Activated CD4-positive, alpha-beta T cell treated with anti-CD3 and anti-CD28 coated beads, Interleukin-2, amount 50 U/mL, for 48 hours (primary cell): ENCODE data around the gene ZDHHC14.
"Not testable (repeated sequence)": the region's sequence is repeated elsewhere in the genome, so short reads cannot be mapped to it uniquely, and the experiment has no call there.

ENCODE experiments used
- DNase-seq, 2 experiments: peaks; one replicate each; pipeline ENCODE4 v3.0.0-alpha.2; 2020

The ZDHHC14 gene

DNA sequence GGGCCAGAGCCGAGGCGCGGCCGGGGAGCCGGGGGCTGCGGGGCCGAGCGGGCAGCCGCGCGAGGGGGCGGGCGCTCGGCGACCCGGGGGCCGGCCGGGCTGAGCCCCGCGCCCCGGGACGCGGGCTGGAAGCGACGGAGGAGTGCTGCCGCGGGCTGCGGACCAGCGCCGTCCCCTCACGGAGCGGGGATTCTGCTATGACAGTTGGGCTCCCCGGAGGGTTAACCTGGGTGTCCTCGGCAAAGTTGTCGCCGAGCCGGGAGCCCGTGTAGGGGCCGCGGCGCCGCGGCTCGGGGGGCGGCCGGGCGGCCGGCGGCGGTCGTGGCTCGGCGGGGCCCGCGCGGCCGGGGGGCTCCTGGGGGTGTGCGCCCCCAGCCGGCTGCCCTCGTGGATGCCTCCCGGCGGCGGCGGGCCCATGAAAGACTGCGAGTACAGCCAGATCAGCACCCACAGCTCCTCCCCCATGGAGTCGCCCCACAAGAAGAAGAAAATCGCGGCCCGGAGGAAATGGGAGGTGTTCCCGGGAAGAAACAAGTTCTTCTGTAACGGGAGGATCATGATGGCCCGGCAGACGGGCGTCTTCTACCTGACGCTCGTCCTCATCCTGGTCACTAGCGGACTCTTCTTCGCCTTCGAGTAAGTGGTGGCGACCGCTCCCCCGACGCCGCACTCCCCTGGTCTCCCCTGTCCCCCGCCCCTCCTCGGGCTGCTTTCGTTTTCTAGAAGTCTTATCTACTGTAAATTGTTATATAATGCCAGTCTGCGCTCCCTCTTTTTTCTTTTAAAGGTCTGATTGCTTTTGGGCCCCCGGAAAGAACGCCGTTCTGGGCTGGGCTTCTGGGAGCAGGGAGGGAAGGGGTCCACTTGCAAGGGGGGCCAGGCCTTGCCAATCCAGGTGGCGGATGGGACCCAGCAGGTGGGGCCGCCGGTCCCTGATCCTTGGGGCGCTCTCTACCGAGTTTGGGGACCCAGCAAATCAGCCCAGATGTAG lies 936 bp downstream of the ZDHHC14 start:
- DNase-seq: peak; percentile 51 to 70

DNA sequence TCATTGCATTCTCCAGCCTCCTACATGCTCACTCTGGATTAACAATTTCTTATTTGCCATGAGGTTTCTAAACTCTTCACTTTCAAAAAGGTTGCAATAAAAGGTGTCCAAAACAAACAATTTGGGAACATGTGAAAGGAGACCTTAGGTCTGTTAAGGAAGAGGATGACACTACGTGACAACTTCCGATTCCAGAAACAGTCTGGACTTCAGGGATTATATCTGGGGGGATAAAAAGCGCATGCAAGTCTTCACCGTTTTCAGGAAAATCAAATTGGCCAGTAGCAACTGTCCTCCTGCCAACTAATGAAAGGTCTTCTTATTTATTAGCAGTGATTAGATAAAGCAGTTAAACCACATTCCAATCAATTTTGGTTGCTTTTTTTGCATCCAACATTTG lies 1.8 kb downstream of the ZDHHC14 start:
- DNase-seq: no peak

DNA sequence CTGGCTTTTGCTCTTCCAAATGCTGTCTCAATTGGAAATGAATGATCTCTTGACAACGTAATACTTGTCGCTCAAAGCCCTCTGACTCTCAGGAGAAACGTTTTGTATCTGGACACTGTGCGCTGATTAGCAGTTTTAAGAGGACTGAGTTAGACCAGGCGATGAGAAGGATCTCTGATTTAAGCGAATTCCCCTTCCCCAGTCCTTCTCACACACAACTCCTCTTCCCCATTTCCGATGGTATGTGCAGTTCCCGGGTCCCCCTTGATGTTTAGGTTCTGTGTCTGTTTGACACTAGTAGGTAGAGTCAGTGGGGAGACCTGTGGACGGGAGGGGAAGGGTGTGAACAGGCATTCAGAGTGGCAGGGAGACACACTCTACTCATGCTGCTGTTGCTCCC lies 2.5 kb downstream of the ZDHHC14 start:
- DNase-seq: no peak

DNA sequence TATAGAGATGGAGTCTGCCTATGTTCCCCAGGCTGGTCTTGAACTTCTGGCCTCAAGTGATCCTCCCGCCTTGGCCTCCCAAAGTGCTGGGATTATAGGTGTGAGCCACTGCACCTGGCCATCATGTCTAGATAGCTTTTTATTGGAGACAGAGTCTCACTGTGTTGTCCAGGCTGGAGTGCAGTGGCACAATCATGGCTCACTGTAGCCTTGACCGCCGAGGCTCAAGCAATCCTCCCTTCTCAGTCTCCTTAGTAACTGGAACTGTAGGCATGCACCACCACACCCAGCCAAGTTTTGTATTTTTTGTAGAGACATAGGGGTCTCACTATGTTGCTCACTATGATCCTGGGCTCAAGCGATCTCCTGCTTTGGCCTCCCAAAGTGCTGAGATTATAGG lies 4.0 kb downstream of the ZDHHC14 start:
- not testable (repeated sequence) for DNase-seq

DNA sequence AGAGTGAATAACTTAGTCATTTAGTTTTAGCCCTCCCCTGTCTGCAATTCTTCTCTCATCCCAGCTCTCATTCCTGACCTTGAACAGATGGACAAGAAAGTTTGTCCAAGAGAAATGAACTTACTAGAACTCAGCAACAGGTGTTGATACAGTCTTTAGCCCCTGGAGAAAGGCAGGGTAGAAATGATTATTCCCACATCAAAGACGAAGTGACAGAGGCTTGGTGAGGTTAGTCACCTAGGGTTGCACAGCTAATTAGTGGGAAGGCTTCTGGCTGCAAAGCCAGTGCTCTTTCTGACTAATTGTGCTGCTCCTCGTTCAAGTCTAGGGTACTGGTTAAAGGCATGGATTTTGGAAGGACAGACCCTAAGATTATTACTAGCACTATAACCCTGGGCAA lies 4.5 kb downstream of the ZDHHC14 start:
- DNase-seq: no peak

DNA sequence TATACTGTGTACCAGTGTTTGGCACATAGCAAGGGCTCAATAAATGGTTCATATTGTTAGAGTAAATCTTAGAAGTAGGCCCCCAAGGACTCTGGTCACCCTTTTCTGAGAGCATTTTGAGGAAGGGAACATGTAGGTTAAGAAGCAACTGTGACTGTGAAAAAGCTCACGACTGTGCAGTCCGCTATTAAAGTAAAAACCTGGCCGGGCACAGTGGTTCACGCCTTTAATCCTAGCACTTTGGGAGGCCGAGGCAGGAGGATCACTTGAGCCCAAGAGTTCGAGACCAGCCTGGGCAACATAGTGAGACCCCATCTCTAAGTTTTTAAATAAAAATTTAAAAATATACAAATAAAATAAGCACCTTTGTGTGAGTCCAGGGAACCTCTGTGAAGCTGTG lies 5.0 kb downstream of the ZDHHC14 start:
- no peak for DNase-seq

DNA sequence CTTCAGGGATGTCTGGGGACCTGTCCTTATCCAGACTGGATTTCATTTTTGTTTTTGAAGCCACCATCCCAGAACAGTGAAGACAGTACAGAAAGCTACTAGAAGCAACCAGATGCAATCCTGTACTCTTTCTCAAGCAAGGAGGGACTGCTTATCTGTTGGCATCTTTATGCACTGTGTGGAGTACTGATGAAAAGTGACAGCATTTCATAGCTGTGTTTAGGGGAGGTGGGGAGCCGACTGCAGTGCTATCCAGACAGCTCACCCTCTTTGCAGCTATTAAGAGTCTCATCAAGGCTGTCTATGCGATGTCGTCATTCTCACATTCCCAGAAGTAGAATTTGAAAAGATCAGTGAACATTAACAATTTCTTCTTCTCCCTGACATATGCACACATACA lies 5.5 kb downstream of the ZDHHC14 start:
- DNase-seq: no peak

DNA sequence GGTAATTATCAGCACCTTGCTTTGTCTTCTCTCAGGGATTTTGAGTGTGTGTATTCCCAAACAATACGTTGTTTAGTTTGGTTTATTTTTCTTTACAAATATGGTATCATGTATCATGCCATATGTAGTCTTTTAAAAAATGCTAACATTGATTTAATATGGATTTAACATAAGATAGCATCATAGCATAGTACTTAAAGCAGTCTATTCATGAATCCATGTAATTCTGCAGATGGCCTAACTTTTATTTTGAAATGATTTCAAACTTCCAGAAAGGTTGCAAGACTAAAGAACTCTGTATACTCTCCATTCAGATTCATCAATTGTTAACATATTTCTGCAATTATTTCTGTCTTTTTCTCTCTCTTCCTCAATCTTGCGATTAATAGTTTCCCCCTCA lies 7.9 kb downstream of the ZDHHC14 start:
- no peak for DNase-seq

DNA sequence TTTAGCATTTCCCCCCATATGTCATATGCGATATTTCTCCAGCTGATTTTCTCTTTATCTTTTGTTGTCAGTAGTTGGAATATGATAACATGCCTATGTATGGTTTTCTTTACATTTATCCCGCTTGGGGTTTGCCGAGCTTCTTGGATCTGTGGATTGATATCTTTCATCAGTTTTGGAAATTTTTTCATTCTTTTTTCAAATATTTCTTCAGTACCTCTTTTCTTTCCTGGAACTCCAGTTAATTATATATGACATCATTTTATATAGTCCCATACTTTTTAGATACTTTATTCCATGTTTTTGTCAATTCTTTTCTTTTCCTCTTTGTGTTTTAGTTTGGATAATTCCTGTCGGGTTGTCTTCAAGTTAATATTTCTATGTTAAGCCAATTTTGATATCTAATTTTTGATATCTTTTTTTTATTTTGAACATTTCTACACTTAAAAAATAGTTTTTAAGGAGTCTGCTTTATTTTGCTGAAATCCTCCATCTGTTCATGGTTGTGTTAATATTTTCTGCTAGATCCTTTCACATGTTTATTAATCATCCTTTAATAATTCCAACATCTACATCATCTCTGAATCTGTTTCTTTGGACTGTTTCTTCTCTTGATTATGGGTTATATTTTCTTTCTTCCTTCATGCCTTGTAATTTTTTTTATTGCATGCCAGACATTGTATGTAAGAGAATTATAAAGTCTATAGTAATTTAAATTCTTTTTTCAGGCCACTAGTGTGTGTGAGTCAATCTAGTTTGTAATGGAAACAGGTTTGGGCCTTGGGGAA lies 9.5 kb downstream of the ZDHHC14 start:
- DNase-seq: no peak

DNA sequence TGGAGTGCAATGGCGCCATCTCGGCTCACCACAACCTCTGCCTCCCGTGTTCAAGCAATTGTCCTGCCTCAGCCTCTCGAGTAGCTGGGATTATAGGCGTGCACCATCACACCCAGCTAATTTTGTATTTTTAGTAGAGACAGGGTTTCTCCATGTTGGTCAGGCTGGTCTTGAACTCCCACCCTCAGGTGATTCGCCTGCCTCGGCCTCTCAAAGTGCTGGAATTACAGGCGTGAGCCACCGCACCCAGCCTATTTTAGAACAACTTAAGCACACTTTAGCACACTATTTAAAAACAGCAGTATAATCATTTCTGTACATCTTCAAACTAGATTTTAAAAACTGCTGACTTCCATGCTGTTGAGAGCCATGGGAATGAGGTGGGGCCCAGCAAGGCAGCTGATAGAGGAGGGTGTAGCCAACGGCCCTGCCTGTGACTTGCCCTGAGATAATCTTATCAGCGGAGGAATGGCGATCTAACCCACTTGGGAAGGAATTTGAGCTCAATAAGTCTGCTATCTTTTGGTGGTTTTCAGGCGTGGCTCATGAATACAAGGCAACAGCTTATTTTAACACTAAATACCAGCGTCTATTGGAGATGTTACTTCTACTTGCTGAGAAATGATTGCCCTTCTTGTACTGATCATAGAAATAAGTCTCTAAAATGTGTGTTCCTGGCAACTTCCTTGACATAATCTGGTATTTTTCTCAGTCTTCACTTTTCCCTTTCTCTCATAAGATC lies 12.1 kb downstream of the ZDHHC14 start:
- no peak for DNase-seq

DNA sequence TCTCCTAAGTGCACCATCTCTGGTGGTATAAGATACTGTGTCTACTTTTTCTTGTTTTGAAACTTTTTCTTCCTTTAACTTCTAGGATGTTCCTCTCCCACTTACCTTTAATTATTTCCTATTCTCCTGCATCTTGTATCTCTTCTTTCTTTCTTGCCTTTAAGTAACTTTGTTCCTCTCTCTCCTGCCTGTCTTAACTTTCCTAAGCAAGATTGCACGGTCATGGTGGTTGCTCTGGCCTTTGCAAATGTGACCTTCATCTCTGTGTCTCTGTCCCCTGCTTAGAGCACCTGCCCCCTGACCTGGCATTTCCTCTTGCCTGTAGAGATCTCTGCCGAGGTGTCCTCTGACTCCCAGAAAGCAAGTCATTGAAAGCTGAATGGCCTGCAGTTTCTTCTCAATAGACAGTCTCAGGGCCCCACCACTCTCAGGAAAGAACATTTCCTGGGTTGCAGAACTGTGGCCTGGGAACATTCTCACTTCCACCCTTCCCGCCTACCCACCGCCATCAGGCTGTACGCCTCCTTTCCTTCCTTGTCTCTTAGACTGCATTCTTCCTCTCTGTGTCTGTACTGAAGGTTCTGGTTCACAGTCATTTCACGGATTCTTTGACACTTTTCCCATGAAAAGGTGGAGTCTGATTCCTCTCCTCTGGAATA lies 12.8 kb downstream of the ZDHHC14 start:
- no peak for DNase-seq

DNA sequence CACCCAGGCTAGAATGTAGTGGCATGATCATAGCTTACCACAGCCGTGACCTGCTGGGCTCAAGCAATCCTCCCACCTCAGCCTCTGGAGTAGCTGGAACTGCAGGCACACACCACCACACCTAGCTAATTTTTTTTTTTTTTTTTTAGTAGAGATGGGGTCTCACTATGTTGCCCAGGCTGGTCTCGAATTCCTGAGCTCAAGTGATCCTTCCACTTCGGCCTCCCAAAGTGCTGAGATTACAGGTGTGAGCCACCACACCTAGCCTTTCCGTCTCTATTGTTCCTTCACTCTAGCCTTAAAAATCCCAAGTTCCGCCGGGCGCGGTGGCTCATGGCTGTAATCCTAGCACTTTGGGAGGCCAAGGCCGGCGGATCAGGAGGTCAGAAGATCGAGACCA lies 14.2 kb downstream of the ZDHHC14 start:
- DNase-seq: not testable (repeated sequence)

DNA sequence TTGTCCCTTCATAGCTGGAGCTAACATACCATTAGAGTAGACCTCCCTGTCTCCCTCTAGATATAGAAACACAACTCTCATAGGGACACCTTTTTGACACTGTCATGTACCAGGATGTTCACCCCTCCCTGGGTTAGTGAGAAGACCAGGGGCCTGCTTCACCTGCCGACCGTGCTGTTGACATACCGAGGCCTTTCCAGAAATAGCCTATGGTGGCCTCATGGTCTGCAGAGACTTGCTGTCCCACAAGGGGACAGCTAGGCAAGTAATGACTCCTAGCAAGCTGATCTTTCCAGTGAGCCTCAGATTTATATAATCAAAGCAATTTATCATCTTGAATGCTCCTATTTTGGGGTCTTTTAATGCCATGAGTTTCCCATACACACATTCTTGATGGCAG lies 15.0 kb downstream of the ZDHHC14 start:
- no peak for DNase-seq

DNA sequence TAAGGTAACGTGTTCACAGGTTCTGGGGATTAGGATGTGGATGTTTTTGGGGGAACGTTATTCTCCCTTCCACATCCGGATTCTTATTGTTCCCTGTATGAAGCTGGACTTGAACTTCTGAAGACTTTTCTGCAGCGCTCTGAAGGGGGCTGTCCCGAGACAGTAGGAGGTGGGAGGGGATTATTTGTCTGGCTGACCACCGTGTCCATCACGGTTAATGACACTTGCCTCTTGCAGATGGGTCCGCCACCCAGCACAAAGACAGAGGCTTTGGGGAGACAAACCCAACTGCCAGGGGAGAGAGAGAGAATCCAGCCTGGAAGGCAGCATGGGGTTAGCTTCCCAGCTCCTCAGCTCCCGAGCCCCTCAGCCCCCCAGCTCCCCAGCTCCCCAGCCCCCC lies 16.7 kb downstream of the ZDHHC14 start:
- no peak for DNase-seq

DNA sequence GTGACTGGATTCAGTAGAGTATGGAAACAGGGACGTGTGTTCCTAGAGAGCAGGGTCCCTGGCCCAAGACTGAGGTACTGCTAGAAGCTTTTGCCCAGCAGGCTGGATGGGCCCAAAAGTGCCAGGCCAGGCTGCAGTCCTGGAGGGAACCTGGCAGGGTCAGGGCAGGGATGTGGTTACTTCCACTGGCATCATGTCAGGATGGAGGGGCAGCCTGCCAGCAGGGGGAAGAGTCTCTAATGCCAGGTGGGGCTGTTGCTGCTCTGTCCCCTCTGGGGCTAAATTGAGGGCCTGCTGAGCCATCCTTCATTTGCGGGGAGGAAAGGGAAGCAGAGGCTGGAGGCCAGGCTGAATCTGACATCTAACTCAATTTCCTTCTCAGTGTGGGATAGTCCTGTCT lies 17.2 kb downstream of the ZDHHC14 start:
- DNase-seq: no peak

DNA sequence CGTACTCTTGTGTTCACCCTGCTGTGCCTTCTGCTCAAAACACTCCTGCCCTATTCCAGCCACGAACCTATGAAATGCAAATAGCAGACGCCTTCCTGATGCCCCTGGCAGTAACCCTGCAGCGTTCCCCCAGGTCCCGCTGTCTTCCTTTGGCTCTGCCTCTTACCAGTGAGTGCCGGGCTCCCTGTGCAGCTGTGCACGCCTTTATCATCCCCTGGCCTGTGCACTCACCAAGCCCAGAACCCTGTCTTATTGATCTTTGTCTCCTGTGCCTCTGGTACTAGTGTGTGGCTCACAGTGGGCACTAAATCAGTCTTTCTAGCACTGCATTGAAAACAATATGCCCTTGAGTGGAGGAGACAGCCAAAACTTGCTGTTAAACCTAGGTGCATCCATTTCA lies 19.7 kb downstream of the ZDHHC14 start:
- DNase-seq: no peak

DNA sequence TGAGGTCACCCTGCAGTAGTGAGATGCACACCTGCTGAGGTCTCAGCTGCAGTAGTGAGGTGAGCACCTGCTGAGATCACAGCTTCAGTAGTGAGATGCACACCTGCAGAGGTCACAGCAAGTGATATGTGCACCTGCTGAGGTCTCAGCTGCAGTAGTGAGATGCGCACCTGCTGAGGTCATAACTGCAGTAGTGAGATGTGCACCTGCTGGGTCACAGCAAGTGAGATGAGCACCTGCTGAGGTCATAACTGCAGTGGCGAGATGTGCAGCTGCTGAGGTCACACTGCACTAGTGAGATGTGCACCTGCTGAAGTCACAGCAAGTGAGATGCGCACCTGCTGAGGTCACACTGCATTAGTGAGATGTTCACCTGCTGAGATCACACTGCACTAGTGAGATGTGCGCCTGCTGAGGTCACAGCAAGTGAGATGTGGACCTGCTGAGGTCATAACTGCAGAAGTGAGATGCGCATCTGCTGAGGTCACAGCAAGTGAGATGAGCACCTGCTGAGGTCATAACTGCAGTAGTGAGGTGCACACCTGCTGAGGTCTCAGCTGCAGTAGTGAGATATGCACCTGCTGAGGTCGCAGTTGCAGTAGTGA lies 20.8 kb downstream of the ZDHHC14 start:
- no peak for DNase-seq

DNA sequence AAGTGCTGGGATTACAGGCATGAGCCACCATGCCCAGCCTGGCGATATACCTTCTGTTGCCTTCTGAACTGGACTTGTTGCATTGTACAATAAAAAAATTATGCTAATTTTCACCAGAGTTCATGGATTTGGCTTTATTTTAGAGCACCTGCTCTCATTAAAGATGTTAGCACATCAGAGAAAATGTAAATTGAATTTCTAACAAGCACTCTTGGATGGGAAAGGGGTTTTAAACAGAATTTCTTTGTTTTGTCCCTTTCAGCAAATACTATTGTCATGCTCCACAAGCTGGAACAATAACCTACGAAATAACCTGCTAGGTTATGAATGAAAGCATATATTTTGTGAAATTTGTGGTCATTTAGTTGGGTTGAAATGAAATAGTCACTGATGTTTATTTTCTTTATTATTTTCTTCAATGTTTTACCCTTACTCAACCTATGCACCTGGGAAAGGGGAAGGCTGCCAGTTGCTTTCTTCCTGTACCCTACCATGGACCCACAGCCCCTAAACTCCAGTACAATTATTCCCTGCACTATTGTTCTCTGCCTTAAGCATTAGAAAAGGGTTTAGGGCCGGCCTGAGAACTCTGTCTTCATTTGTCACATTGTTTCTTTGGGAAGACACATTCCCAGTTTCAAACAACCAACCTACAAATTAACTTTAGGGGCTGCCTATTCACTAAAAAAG lies 22.2 kb downstream of the ZDHHC14 start:
- DNase-seq: no peak

DNA sequence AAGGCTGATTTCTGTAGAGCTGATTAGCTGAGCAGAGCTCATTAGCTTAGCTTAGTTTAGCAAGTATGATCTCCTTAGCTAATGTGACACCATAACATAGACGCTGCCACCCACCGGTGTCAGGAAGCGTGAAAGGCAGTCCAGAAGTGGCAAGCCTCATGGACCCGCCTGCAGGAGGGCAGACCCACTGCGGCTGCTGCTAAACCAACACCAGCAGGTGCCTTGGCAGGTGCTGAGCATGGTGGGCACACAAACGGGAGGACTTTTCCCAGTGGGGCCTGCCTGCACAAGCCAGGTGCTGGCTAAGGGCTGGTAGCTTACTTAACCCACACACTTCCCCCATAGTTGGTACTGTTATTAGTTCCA lies 22.7 kb downstream of the ZDHHC14 start:
- no peak for DNase-seq

DNA sequence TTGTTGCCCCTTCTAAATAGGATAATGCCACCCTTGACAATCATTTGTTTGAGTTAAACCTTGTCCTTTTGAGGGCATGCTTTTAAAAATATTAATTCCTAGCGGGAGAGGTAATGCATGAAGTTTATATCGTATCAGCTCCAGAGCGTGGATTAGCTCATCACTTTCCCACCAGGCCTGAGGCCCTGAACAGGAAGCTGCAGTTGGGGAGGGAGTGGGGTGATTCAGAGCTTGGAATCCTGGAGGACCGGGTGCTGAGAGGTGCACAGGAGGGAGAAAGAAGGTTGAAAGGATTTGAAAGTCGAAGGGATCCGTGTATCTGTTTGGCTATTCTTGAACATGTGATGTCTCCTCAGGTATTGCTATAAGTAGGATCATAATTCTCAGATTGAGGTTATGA lies 25.0 kb downstream of the ZDHHC14 start:
- no peak for DNase-seq

DNA sequence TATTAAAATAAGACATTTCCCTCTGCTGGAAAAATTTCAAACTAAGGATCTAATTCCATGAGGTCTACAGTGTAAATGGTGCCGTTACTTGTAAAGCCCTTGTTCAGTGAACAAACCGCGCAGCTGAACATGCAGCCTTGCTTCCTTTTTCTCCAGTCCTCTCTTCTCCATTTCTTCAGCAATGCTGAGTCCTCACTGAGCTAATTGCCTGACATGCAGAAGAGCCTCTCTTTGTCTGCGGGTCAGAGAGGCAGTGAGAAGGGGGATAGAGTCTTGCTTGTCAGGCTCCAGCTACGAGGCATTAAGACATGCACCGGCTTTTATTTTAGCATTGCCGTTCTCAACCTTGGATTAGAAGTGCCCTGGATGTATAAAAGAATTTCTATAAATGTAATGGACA lies 25.7 kb downstream of the ZDHHC14 start:
- DNase-seq: no peak

DNA sequence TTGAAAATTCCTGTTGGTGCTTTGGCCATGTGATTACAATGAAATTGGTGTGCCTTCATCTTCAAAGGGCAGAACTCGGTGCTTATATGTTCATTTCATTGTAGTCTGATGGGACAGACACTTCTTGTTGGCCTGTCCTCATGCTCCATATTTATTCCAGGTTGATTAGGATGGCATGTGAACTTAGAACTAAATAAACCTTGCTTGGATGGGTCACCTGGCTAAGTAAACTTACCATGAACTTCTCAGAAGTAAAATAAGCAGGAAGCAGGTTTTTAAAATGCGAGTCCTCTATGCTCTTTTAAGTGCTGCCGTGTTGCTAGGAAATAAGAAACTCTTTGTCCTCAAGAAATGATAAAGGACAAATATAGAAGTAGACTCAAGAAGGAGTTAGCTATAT lies 26.7 kb downstream of the ZDHHC14 start:
- no peak for DNase-seq
